GM19467 (cell line): ENCODE data around the gene FRAS1.

ENCODE experiments used
- ATAC-seq: cut with Tn5 transposase; IDR thresholded peaks from one replicate; pipeline ENCODE4 v1.9.1; 2021; ENCODE audit warnings: mild to moderate bottlenecking, moderate library complexity; ENCODE audit not compliant: unreplicated experiment

FRAS1 gene

GRCh38 chr4:78360466-78360865, 303.3 kb downstream of the FRAS1 start:
- ATAC-seq: no peak

- no peak for ATAC-seq
Measured at GRCh38 chr4:78361621-78362120, 304.5 kb downstream of the FRAS1 start.

GRCh38 chr4:78362310-78362709, 305.2 kb downstream of the FRAS1 start:
- ATAC-seq: no peak

- ATAC-seq: no peak
Measured at GRCh38 chr4:78363031-78363570, 306.0 kb downstream of the FRAS1 start.

GRCh38 chr4:78369679-78370078, 312.6 kb downstream of the FRAS1 start:
- ATAC-seq: no peak

- no peak for ATAC-seq
Measured at GRCh38 chr4:78370631-78371372, 313.7 kb downstream of the FRAS1 start.

GRCh38 chr4:78372355-78372988, 315.3 kb downstream of the FRAS1 start:
- no peak for ATAC-seq

GRCh38 chr4:78377555-78377954, 320.4 kb downstream of the FRAS1 start:
- no peak for ATAC-seq

GRCh38 chr4:78379040-78379439, 321.9 kb downstream of the FRAS1 start:
- ATAC-seq: no peak

GRCh38 chr4:78379991-78380729, 323.0 kb downstream of the FRAS1 start:
- no peak for ATAC-seq

GRCh38 chr4:78386679-78387078, 329.6 kb downstream of the FRAS1 start:
- ATAC-seq: no peak

- ATAC-seq: no peak
Measured at GRCh38 chr4:78395642-78396041, 338.5 kb downstream of the FRAS1 start.

- ATAC-seq: no peak
Measured at GRCh38 chr4:78396613-78397291, 339.6 kb downstream of the FRAS1 start.

GRCh38 chr4:78397292-78397630, 340.1 kb downstream of the FRAS1 start:
- ATAC-seq: no peak

GRCh38 chr4:78409612-78410202, 352.6 kb downstream of the FRAS1 start:
- no peak for ATAC-seq

- no peak for ATAC-seq
Measured at GRCh38 chr4:78410225-78410624, 353.1 kb downstream of the FRAS1 start.

- ATAC-seq: no peak
Measured at GRCh38 chr4:78410676-78411075, 353.6 kb downstream of the FRAS1 start.

GRCh38 chr4:78414116-78414515, 357.0 kb downstream of the FRAS1 start:
- no peak for ATAC-seq

GRCh38 chr4:78417603-78418002, 360.5 kb downstream of the FRAS1 start:
- ATAC-seq: no peak

- ATAC-seq: no peak
Measured at GRCh38 chr4:78418406-78418805, 361.3 kb downstream of the FRAS1 start.

GRCh38 chr4:78423790-78424189, 366.7 kb downstream of the FRAS1 start:
- ATAC-seq: no peak
